VCaP (cell line): ENCODE measurements around the gene SPOCK2.
"Not testable (repeated sequence)": the region's sequence is repeated elsewhere in the genome, so short reads cannot be mapped to it uniquely, and the experiment has no call there.

Source experiments
- H3K27ac ChIP-seq: fragments of 450-650 bp; 2 replicates; pipeline ENCODE4 v1.5.1; 2017
- CTCF ChIP-seq: fragments of 450-650 bp; conservative IDR thresholded peaks from 2 replicates; pipeline ENCODE4 v1.5.1; 2017; ENCODE audit warnings: mild to moderate bottlenecking, moderate library complexity

The SPOCK2 gene

GRCh38 chr10:72035252-72035887 lies 53.0 kb downstream of the SPOCK2 start:
- TF ChIP-seq CTCF, result no peak
- H3K27ac ChIP-seq, result no peak overlapping the region

- TF ChIP-seq CTCF, result no peak
- H3K27ac ChIP-seq, result no peak overlapping the region
These were observed 53.6 kb downstream of the SPOCK2 start for GRCh38 chr10:72034761-72035160.

- TF ChIP-seq CTCF, result no peak
- no peak overlapping the region for H3K27ac ChIP-seq
These were observed 54.3 kb downstream of the SPOCK2 start for GRCh38 chr10:72034040-72034499.

GRCh38 chr10:72032409-72033162 lies 55.8 kb downstream of the SPOCK2 start:
- H3K27ac ChIP-seq, result not testable (repeated sequence)

- no peak overlapping the region for H3K27ac ChIP-seq
These were observed 56.6 kb downstream of the SPOCK2 start for GRCh38 chr10:72031706-72032105.

GRCh38 chr10:72030762-72031543 lies 57.4 kb downstream of the SPOCK2 start:
- no peak overlapping the region for H3K27ac ChIP-seq
- TF ChIP-seq CTCF, result no peak

More at GRCh38 chr10:72031706-72032105, 56.6 kb downstream of the SPOCK2 start:
- TF ChIP-seq CTCF, result no peak

GRCh38 chr10:72029414-72029813 lies 58.9 kb downstream of the SPOCK2 start:
- no peak for TF ChIP-seq CTCF

More at GRCh38 chr10:72029414-72029813, 58.9 kb downstream of the SPOCK2 start:
- H3K27ac ChIP-seq, result no peak overlapping the region
